Small intestine (tissue), 7 donors: ENCODE measurements around the gene AGBL3. TPM values are rescaled to one million over a fixed set of nuclear protein-coding genes. Genes with fewer than 3 reads are reported as not detected.

Experiments
- DNase-seq, 2 donors: peaks; one replicate each; pipeline versions ENCODE4 v3.0.0 to v3.0.0-alpha.2; 2013
- FAIRE-seq: peaks from 2 replicates; lab custom pipeline; 2012; peaks lifted over from hg19 to GRCh38; lab: Jason Lieb, UNC
- H3K27ac ChIP-seq, 3 donors: one replicate each; pipeline ENCODE4 v1.5.1; 2013; ENCODE audit warnings: low read length in 2 of 3, mild to moderate bottlenecking in 2 of 3, control low read depth in 1 of 3, inconsistent platforms in 1 of 3, low read depth in 1 of 3, moderate library complexity in 1 of 3
- H3K27me3 ChIP-seq, 3 donors: one replicate each; pipeline ENCODE4 v1.6.1; 2013; ENCODE audit warnings: low read length in 3 of 3, inconsistent platforms in 1 of 3; ENCODE audit not compliant: control insufficient read depth in 3 of 3, insufficient read depth in 3 of 3
- H3K36me3 ChIP-seq, 3 donors: one replicate each; pipeline ENCODE4 v1.6.1; 2013; ENCODE audit warnings: low read length in 3 of 3, inconsistent platforms in 1 of 3, low read depth in 1 of 3, mild to moderate bottlenecking in 1 of 3, moderate library complexity in 1 of 3; ENCODE audit not compliant: control insufficient read depth in 3 of 3, insufficient read depth in 2 of 3
- H3K4me1 ChIP-seq, 3 donors: one replicate each; pipeline ENCODE4 v1.6.1; 2013; ENCODE audit warnings: low read length in 2 of 3, inconsistent platforms in 1 of 3, low read depth in 1 of 3, mild to moderate bottlenecking in 1 of 3, moderate library complexity in 1 of 3; ENCODE audit not compliant: control insufficient read depth in 3 of 3, insufficient read depth in 2 of 3
- H3K4me3 ChIP-seq, 3 donors: one replicate each; pipeline ENCODE4 v1.5.1; 2013; ENCODE audit warnings: low read length in 3 of 3, control low read depth in 1 of 3, inconsistent platforms in 1 of 3, low read depth in 1 of 3, mild to moderate bottlenecking in 1 of 3, moderate library complexity in 1 of 3
- H3K9me3 ChIP-seq, 2 donors: one replicate each; pipeline ENCODE4 v1.6.1; 2013; ENCODE audit warnings: low read depth in 1 of 2, low read length in 1 of 2; ENCODE audit not compliant: control insufficient read depth in 2 of 2, insufficient read depth in 1 of 2
- WGBS, 3 donors: extraction: QIAGEN DNeasy Blood & Tissue Kit; methylation state at CpG; one replicate each; pipeline ENCODE4 v1.1.7; 2013; 5-methylcytosine and 5-hydroxymethylcytosine counted together
- polyA plus RNA-seq, 4 donors: library from polyadenylated mRNA; stranded (reverse) in 3 of 4; unstranded in 1 of 4; fragments of 200-250 nt in 3 of 4; fragments of 120-200 nt in 1 of 4; gene quantifications; one replicate each; pipeline versions ENCODE4 v1.2.1 to v1.2.3, GENCODE V29; 2013
- donor health status: healthy with polysubstance abuse.
- donor health status: control.
- donor health status: control.
- donor health status: Bipolar disorder and iron deficiency.
- donor health status: healthy.

The AGBL3 gene
- polyA plus RNA-seq, 4 donors, result 0.27 to 3.8 (median 0.88) TPM

GRCh38 chr7:135147899-135148721 lies 161.8 kb downstream of the AGBL3 start, which contains the start of gene TMEM140:
Gene TMEM140 (plus strand): TSS chr7:135148072. CDS start chr7:135164442, 16,370 bp downstream.
- WGBS, 3 donors, result 1 to 3% (median 2%) methylated on average over 13 of the region's 13 CpGs
- DNase-seq, result peak; percentile 93 to 94

GRCh38 chr7:135150072-135150782 lies 163.9 kb downstream of the AGBL3 start:
- Histone ChIP-seq H3K4me3 (peak overlapping the region in 1 of 3 donors; percentile 17), H3K36me3 (peaks cover 0 to 3% (median 0%) of the 10 kb centered on the region in 3 donors), H3K27ac (peak overlapping the region in 1 of 3 donors; percentile 69), H3K9me3 (no peaks in the 10 kb centered on the region), H3K4me1 (peaks cover 6 to 11% (median 6%) of the 10 kb centered on the region in 3 donors), H3K27me3 (no peaks in the 10 kb centered on the region)
- DNase-seq (no peak), FAIRE-seq (no peak)
- WGBS, 3 donors, result 71 to 77% (median 74%) methylated on average over 8 of the region's 8 CpGs

More at GRCh38 chr7:135147899-135148721, 161.8 kb downstream of the AGBL3 start, which contains the start of gene TMEM140:
- no peaks in the 10 kb centered on the region for H3K27me3 ChIP-seq
- H3K4me1 ChIP-seq, result peaks cover 6 to 11% (median 6%) of the 10 kb centered on the region in 3 donors
- H3K27ac ChIP-seq, result peak within 1 kb of the TSS; percentile 87 to 93 (median 89)
- FAIRE-seq, result no peak
- peak within 1 kb of the TSS; percentile 17 to 59 (median 47) for H3K4me3 ChIP-seq
- H3K36me3 ChIP-seq, result peaks cover 0 to 3% (median 0%) of the 10 kb centered on the region in 3 donors
- H3K9me3 ChIP-seq, result no peaks in the 10 kb centered on the region

- peaks cover 0 to 7% of the 10 kb centered on the region in 2 donors for H3K9me3 ChIP-seq
- FAIRE-seq (no peak), DNase-seq (no peak)
- peaks cover 6 to 11% (median 6%) of the 10 kb centered on the region in 3 donors for H3K4me1 ChIP-seq
- WGBS, 3 donors, result 87 to 96% (median 87%) methylated on average over 2 of the region's 2 CpGs
- peaks cover 0 to 3% (median 0%) of the 10 kb centered on the region in 3 donors for H3K36me3 ChIP-seq
- H3K4me3 ChIP-seq, result no peak overlapping the region
- H3K27ac ChIP-seq, result peak overlapping the region in 1 of 3 donors; percentile 55
- H3K27me3 ChIP-seq, result no peaks in the 10 kb centered on the region
These were observed 164.8 kb downstream of the AGBL3 start for GRCh38 chr7:135151132-135151531.

GRCh38 chr7:135151533-135151932 lies 165.2 kb downstream of the AGBL3 start:
- Histone ChIP-seq H3K4me3 (no peak overlapping the region), H3K9me3 (peaks cover 0 to 9% of the 10 kb centered on the region in 2 donors), H3K36me3 (peaks cover 0 to 3% (median 0%) of the 10 kb centered on the region in 3 donors), H3K4me1 (peaks cover 6 to 11% (median 6%) of the 10 kb centered on the region in 3 donors), H3K27me3 (no peaks in the 10 kb centered on the region), H3K27ac (peak overlapping the region in 1 of 3 donors; percentile 55)
- DNase-seq (no peak), FAIRE-seq (no peak)
- 72 to 80% (median 80%) methylated on average over 6 of the region's 6 CpGs for WGBS, 3 donors

GRCh38 chr7:135152442-135152841 lies 166.1 kb downstream of the AGBL3 start:
- Histone ChIP-seq H3K4me3 (no peak overlapping the region), H3K9me3 (peaks cover 0 to 16% of the 10 kb centered on the region in 2 donors), H3K36me3 (peaks cover 0 to 6% (median 0%) of the 10 kb centered on the region in 3 donors), H3K27me3 (no peaks in the 10 kb centered on the region), H3K27ac (no peak overlapping the region), H3K4me1 (peaks cover 3 to 6% (median 5%) of the 10 kb centered on the region in 3 donors)
- FAIRE-seq (no peak), DNase-seq (no peak)
- WGBS, 3 donors, result 60 to 99% (median 97%) methylated on average over 1 of the region's 1 CpG

- Histone ChIP-seq H3K27me3 (no peaks in the 10 kb centered on the region), H3K27ac (no peak overlapping the region), H3K9me3 (peaks cover 0 to 30% of the 10 kb centered on the region in 2 donors), H3K4me3 (no peak overlapping the region), H3K4me1 (peaks cover 0 to 12% (median 3%) of the 10 kb centered on the region in 3 donors), H3K36me3 (peaks cover 0 to 21% (median 0%) of the 10 kb centered on the region in 3 donors)
- WGBS, 3 donors, result 51 to 93% (median 63%) methylated on average over 1 of the region's 1 CpG
- DNase-seq (no peak), FAIRE-seq (no peak)
These were observed 168.4 kb downstream of the AGBL3 start for GRCh38 chr7:135154734-135155133.

- H3K4me3 ChIP-seq, result no peak overlapping the region
- H3K4me1 ChIP-seq, result peaks cover 4 to 14% (median 7%) of the 10 kb centered on the region in 3 donors
- WGBS, 3 donors, result 90 to 96% (median 91%) methylated on average over 1 of the region's 1 CpG
- no peaks in the 10 kb centered on the region for H3K27me3 ChIP-seq
- DNase-seq (no peak), FAIRE-seq (no peak)
- H3K27ac ChIP-seq, result no peak overlapping the region
- H3K36me3 ChIP-seq, result peaks cover 0 to 17% (median 0%) of the 10 kb centered on the region in 3 donors
- peaks cover 0 to 30% of the 10 kb centered on the region in 2 donors for H3K9me3 ChIP-seq
These were observed 170.0 kb downstream of the AGBL3 start for GRCh38 chr7:135156290-135156689.

GRCh38 chr7:135158141-135158655 lies 171.9 kb downstream of the AGBL3 start:
- Histone ChIP-seq H3K36me3 (peaks cover 0 to 24% (median 0%) of the 10 kb centered on the region in 3 donors), H3K27ac (peak overlapping the region in 1 of 3 donors; percentile 22), H3K9me3 (peaks cover 0 to 38% of the 10 kb centered on the region in 2 donors), H3K4me1 (peaks cover 4 to 12% (median 7%) of the 10 kb centered on the region in 3 donors), H3K4me3 (no peak overlapping the region), H3K27me3 (no peaks in the 10 kb centered on the region)
- FAIRE-seq (no peak), DNase-seq (no peak)
- 100% methylated on average over 1 of the region's 1 CpG for WGBS, 3 donors
